ENCODE results near the gene BRAT1. TPM values are rescaled to one million over a fixed set of nuclear protein-coding genes. Genes with fewer than 3 reads are reported as not detected.

BRAT1 gene
- total RNA-seq, 1 donor from 2014 or later: 66.0 TPM

GRCh38 chr7:2546776-2547586, 8.3 kb downstream of the BRAT1 start:
- no peak for DNase-seq (ENCODE audit: extremely low spot score in 2 of 2)
- H3K27me3 ChIP-seq: no peaks in the 10 kb centered on the region
- no peaks in the 10 kb centered on the region for H3K9me3 ChIP-seq
- intact Hi-C loops (cut with DNase I): no loop called here
- peaks cover 3 to 61% of the 10 kb centered on the region in 2 donors for H3K36me3 ChIP-seq
- no peak overlapping the region for H3K27ac ChIP-seq
- TF ChIP-seq CTCF (IDR thresholded peaks at IDR 0.05): no peak
- TF ChIP-seq POLR2A (IDR thresholded peaks at IDR 0.05): no peak
- TF ChIP-seq POLR2AphosphoS5 (IDR thresholded peaks at IDR 0.05; ENCODE audit: insufficient read depth in 1 of 2, low read depth in 1 of 2): no peak
- H3K4me3 ChIP-seq: no peak overlapping the region
- peaks cover under 1% of the 10 kb centered on the region for H3K4me1 ChIP-seq

- Histone ChIP-seq H3K36me3 (peaks cover 3 to 72% of the 10 kb centered on the region in 2 donors), H3K9me3 (no peaks in the 10 kb centered on the region), H3K4me3 (no peak overlapping the region), H3K4me1 (no peaks in the 10 kb centered on the region), H3K27me3 (no peaks in the 10 kb centered on the region), H3K27ac (no peak overlapping the region)
- no peak for DNase-seq (ENCODE audit: extremely low spot score in 2 of 2)
- intact Hi-C loops (cut with DNase I): no loop called here
- TF ChIP-seq POLR2AphosphoS5 (IDR thresholded peaks at IDR 0.05; ENCODE audit: insufficient read depth in 1 of 2, low read depth in 1 of 2) (no peak), POLR2A (IDR thresholded peaks at IDR 0.05) (no peak), CTCF (IDR thresholded peaks at IDR 0.05) (no peak)
Measured at GRCh38 chr7:2545746-2546425, 9.4 kb downstream of the BRAT1 start.

GRCh38 chr7:2544541-2545188, 10.7 kb downstream of the BRAT1 start:
- TF ChIP-seq POLR2A (IDR thresholded peaks at IDR 0.05) (no peak), POLR2AphosphoS5 (IDR thresholded peaks at IDR 0.05; ENCODE audit: insufficient read depth in 1 of 2, low read depth in 1 of 2) (no peak), CTCF (IDR thresholded peaks at IDR 0.05) (no peak)
- Histone ChIP-seq H3K4me3 (no peak overlapping the region), H3K27me3 (no peaks in the 10 kb centered on the region), H3K27ac (no peak overlapping the region), H3K4me1 (no peaks in the 10 kb centered on the region), H3K9me3 (no peaks in the 10 kb centered on the region), H3K36me3 (peaks cover 3 to 71% of the 10 kb centered on the region in 2 donors)
- DNase-seq (ENCODE audit: extremely low spot score in 2 of 2): no peak
- intact Hi-C loops (cut with DNase I): no loop called here

- H3K27ac ChIP-seq: no peak overlapping the region
- no peak for TF ChIP-seq POLR2AphosphoS5 (IDR thresholded peaks at IDR 0.05; ENCODE audit: insufficient read depth in 1 of 2, low read depth in 1 of 2)
- TF ChIP-seq POLR2A (IDR thresholded peaks at IDR 0.05): no peak
- TF ChIP-seq CTCF (IDR thresholded peaks at IDR 0.05): no peak
- H3K36me3 ChIP-seq: peaks cover 3 to 76% of the 10 kb centered on the region in 2 donors
- no peaks in the 10 kb centered on the region for H3K27me3 ChIP-seq
- H3K9me3 ChIP-seq: no peaks in the 10 kb centered on the region
- intact Hi-C loops (cut with DNase I): no loop called here
- no peak overlapping the region for H3K4me3 ChIP-seq
- DNase-seq (ENCODE audit: extremely low spot score in 2 of 2): no peak
- H3K4me1 ChIP-seq: no peaks in the 10 kb centered on the region
Measured at GRCh38 chr7:2542916-2543871, 12.1 kb downstream of the BRAT1 start.

Measured in vagina (tissue), 2 donors.